ENCODE data around the gene AJAP1. TPM values are rescaled to one million over a fixed set of nuclear protein-coding genes. Genes with fewer than 3 reads are reported as not detected.

Gene AJAP1, protein sequence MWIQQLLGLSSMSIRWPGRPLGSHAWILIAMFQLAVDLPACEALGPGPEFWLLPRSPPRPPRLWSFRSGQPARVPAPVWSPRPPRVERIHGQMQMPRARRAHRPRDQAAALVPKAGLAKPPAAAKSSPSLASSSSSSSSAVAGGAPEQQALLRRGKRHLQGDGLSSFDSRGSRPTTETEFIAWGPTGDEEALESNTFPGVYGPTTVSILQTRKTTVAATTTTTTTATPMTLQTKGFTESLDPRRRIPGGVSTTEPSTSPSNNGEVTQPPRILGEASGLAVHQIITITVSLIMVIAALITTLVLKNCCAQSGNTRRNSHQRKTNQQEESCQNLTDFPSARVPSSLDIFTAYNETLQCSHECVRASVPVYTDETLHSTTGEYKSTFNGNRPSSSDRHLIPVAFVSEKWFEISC
- polyA plus RNA-seq (2013, experiment 1 of 2), result 1.8 TPM
- polyA plus RNA-seq (2013, experiment 2 of 2), result 2.2 TPM

DNA sequence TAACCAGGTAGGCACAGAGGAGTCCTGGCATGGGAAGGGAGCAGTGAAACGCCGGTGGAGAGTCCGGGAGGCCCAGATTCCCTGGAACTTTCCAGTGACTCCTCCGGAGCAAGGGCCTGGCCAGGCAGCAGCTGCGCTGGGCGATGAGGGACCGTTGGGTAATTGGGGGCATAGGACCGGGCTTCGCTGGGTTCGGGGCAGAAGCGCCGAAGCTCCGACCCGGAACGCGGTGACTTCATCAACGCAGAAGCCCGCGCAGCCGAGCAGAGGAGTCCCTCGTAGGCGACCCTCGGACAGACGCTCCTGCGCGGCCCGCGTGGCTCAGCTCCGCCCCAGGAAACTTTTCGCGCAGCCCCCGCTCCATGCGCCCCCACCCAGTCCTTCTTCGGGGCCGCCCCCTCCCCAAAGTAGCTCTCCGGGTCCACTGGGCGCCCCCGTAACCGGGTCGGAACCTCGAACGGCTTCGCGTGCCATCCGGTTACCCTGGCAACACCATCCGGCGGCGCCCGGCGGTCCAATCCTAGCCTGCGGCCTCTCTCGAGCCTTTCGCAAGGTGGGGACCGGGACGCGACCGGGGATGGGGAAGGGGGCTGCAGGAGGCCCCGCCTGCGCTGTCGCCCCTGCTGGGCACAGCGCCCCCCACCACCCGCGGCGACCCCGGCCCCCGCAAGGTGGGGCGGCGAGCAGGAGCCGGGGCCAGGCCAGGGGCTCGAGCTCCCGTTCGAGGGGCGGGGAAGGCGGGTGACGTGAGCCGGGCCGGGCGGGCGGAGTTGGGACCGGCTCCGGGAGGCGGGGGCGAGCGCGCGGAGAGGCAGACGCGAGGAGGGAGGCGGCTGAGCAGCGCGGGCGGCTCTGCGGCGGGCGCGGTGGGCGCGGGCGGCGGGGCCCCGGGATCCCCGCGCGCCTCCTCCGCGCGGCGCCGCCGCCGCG is at the start of gene AJAP1:
TSS of gene AJAP1 (plus strand) at position 814 of the 930 bp plus-strand sequence. CDS start 817 bp downstream, outside the sequence.
- WGBS (ENCODE audit: extremely low coverage, insufficient coverage, low lambda C conversion rate), result no CpG with 5 or more reads among the region's 112 CpGs
- Histone ChIP-seq H3K56ac (ENCODE audit: low read length) (peak within 1 kb of the TSS; percentile 76), H3K79me1 (ENCODE audit: low read length) (no peaks in the 10 kb centered on the region), H3K27ac (ENCODE audit: low read depth, low read length) (no peak within 1 kb of the TSS), H3K18ac (ENCODE audit: low read length) (peak within 1 kb of the TSS; percentile 76), H3K4me3 (ENCODE audit: low read length) (no peak within 1 kb of the TSS), H2BK120ac (ENCODE audit: low read depth, low read length) (no peak within 1 kb of the TSS), H4K5ac (ENCODE audit: low read length) (no peak within 1 kb of the TSS), H3K23ac (ENCODE audit: low read length) (peak within 1 kb of the TSS; percentile 45), H4K8ac (ENCODE audit: low read depth, low read length) (no peak within 1 kb of the TSS), H3K4ac (ENCODE audit: low read depth, low read length) (no peak within 1 kb of the TSS), H2BK5ac (ENCODE audit: low read length) (no peak within 1 kb of the TSS), H2BK15ac (replicated peaks; ENCODE audit: low read depth) (no peak within 1 kb of the TSS), H3K27me3 (ENCODE audit: insufficient read depth, low read length, poor library complexity) (peaks cover 16% of the 10 kb centered on the region), H3K36me3 (ENCODE audit: control insufficient read depth, insufficient read depth, low read length) (no peaks in the 10 kb centered on the region), H2AK5ac (ENCODE audit: low read length) (no peak within 1 kb of the TSS), H3K9ac (ENCODE audit: low read length) (peak within 1 kb of the TSS; percentile 63), H3K4me1 (ENCODE audit: control insufficient read depth, low read depth, low read length) (peaks cover 14% of the 10 kb centered on the region), H3K4me2 (ENCODE audit: low read length) (peak within 1 kb of the TSS; percentile 54), H3K79me2 (ENCODE audit: control insufficient read depth, insufficient read depth, low read length) (no peaks in the 10 kb centered on the region)
- peak; percentile 47 for DNase-seq

DNA sequence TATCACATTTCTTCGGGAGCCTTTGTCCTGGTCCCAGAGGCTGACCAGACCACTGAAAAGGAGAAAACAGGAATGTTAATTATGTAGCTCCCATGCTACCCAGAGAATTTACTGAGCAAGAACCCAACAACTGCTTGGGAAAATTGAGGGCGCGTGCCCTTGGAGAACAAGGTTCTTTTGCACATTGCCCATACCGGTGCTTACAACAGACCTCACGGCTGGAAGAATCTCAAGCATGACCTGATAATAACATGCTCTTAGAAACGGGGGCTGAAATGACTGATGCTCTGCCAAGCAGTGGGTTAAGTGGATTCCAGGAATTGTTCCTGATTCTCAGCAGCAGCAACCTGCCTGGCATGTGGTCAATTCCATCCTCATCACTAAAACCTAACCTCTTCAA is 49.3 kb upstream of the AJAP1 start:
- Histone ChIP-seq H3K23ac (ENCODE audit: low read length) (no peak overlapping the region), H3K4ac (ENCODE audit: low read depth, low read length) (no peak overlapping the region), H3K79me2 (ENCODE audit: control insufficient read depth, insufficient read depth, low read length) (no peaks in the 10 kb centered on the region), H3K4me2 (ENCODE audit: low read length) (no peak overlapping the region), H3K36me3 (ENCODE audit: control insufficient read depth, insufficient read depth, low read length) (no peaks in the 10 kb centered on the region), H3K79me1 (ENCODE audit: low read length) (no peaks in the 10 kb centered on the region), H3K27ac (ENCODE audit: low read depth, low read length) (no peak overlapping the region), H2BK120ac (ENCODE audit: low read depth, low read length) (no peak overlapping the region), H3K56ac (ENCODE audit: low read length) (no peak overlapping the region), H4K8ac (ENCODE audit: low read depth, low read length) (no peak overlapping the region), H2BK5ac (ENCODE audit: low read length) (no peak overlapping the region), H3K4me1 (ENCODE audit: control insufficient read depth, low read depth, low read length) (no peaks in the 10 kb centered on the region), H2BK15ac (replicated peaks; ENCODE audit: low read depth) (no peak overlapping the region), H2AK5ac (ENCODE audit: low read length) (no peak overlapping the region), H3K9ac (ENCODE audit: low read length) (no peak overlapping the region), H3K18ac (ENCODE audit: low read length) (no peak overlapping the region), H3K4me3 (ENCODE audit: low read length) (no peak overlapping the region), H3K27me3 (ENCODE audit: insufficient read depth, low read length, poor library complexity) (no peaks in the 10 kb centered on the region), H4K5ac (ENCODE audit: low read length) (no peak overlapping the region)
- no peak for DNase-seq
- WGBS (ENCODE audit: extremely low coverage, insufficient coverage, low lambda C conversion rate), result no CpG with 5 or more reads among the region's 6 CpGs

DNA sequence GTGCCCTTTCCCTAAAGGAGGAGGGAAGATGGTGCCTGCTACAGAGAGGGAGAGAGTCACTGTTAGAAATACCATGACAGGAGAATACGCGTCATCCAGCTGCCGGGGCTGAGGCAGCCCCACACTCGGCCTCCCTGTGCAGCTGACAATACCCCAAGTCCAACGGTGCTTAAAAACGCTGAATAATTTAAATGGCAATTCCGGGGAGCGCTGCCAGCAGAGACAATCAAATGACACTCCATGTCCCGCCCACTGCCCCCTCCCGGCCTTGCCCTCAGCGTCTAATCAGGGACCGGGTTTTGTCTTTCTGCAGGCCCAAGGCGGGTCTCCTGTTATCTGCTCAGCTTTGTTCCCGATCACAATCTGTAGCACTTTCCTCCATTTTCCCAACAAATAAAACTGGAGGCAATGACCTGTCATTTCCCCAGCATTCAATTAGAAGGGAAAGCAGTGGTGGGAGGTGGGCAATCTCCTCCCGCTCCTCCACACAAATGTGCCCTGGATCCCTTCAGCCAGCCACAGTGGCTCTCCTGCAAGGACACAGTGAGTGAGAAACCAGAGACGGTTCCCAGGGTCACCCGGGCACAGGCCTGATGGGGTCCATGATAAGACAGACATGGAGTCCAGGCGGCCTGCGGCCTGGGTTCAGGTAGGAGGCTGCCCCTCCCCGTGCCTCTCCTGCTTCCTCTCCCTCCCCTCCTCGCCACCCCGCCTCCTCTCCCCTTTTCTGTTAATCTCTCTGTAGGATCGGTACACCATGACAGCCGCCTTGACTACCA is 42.7 kb upstream of the AJAP1 start:
- Histone ChIP-seq H3K36me3 (ENCODE audit: control insufficient read depth, insufficient read depth, low read length) (no peaks in the 10 kb centered on the region), H3K27ac (ENCODE audit: low read depth, low read length) (no peak overlapping the region)

DNA sequence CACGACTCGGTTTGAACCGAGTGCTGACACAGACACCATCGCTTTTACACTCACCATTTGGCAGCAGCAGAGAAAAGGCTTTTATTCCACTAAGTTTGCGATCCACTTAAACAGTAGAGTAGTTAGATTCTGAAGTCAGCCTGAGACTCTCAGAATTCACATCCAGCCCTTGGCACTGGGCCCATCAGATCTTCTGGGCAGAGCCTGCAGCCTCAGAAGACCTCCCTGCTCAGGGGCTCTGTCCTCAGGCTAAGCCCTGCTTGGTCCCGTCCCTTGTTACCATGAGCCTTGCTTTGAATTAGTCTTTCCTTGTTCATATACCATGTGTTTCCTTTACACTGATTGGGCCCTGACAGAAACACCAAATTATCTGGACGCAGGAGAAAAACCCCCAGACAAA is 41.4 kb upstream of the AJAP1 start:
- no peak overlapping the region for H3K56ac ChIP-seq (ENCODE audit: low read length)
- H3K27me3 ChIP-seq (ENCODE audit: insufficient read depth, low read length, poor library complexity), result no peaks in the 10 kb centered on the region
- no peak overlapping the region for H3K18ac ChIP-seq (ENCODE audit: low read length)
- no peak overlapping the region for H3K4me3 ChIP-seq (ENCODE audit: low read length)
- H3K4me2 ChIP-seq (ENCODE audit: low read length), result no peak overlapping the region
- H4K5ac ChIP-seq (ENCODE audit: low read length), result no peak overlapping the region
- no peak for DNase-seq
- no peaks in the 10 kb centered on the region for H3K79me1 ChIP-seq (ENCODE audit: low read length)
- no peaks in the 10 kb centered on the region for H3K36me3 ChIP-seq (ENCODE audit: control insufficient read depth, insufficient read depth, low read length)
- H2AK5ac ChIP-seq (ENCODE audit: low read length), result no peak overlapping the region
- no peak overlapping the region for H3K23ac ChIP-seq (ENCODE audit: low read length)
- no peak overlapping the region for H4K8ac ChIP-seq (ENCODE audit: low read depth, low read length)
- H2BK5ac ChIP-seq (ENCODE audit: low read length), result no peak overlapping the region
- H3K9ac ChIP-seq (ENCODE audit: low read length), result no peak overlapping the region
- H2BK15ac ChIP-seq (replicated peaks; ENCODE audit: low read depth), result no peak overlapping the region
- no CpG with 5 or more reads among the region's 7 CpGs for WGBS (ENCODE audit: extremely low coverage, insufficient coverage, low lambda C conversion rate)
- H3K4ac ChIP-seq (ENCODE audit: low read depth, low read length), result no peak overlapping the region
- H3K27ac ChIP-seq (ENCODE audit: low read depth, low read length), result no peak overlapping the region
- H3K79me2 ChIP-seq (ENCODE audit: control insufficient read depth, insufficient read depth, low read length), result no peaks in the 10 kb centered on the region
- no peak overlapping the region for H2BK120ac ChIP-seq (ENCODE audit: low read depth, low read length)
- no peaks in the 10 kb centered on the region for H3K4me1 ChIP-seq (ENCODE audit: control insufficient read depth, low read depth, low read length)

More for the DNA sequence above, 42.7 kb upstream of the AJAP1 start:
- no peaks in the 10 kb centered on the region for H3K27me3 ChIP-seq (ENCODE audit: insufficient read depth, low read length, poor library complexity)
- no peaks in the 10 kb centered on the region for H3K4me1 ChIP-seq (ENCODE audit: control insufficient read depth, low read depth, low read length)
- no CpG with 5 or more reads among the region's 24 CpGs for WGBS (ENCODE audit: extremely low coverage, insufficient coverage, low lambda C conversion rate)
- no peak overlapping the region for H3K4me3 ChIP-seq (ENCODE audit: low read length)
- no peak overlapping the region for H2BK15ac ChIP-seq (replicated peaks; ENCODE audit: low read depth)
- no peak overlapping the region for H2BK5ac ChIP-seq (ENCODE audit: low read length)
- DNase-seq, result no peak
- no peak overlapping the region for H3K18ac ChIP-seq (ENCODE audit: low read length)
- no peak overlapping the region for H4K8ac ChIP-seq (ENCODE audit: low read depth, low read length)
- no peak overlapping the region for H4K5ac ChIP-seq (ENCODE audit: low read length)
- H3K23ac ChIP-seq (ENCODE audit: low read length), result no peak overlapping the region
- no peaks in the 10 kb centered on the region for H3K79me2 ChIP-seq (ENCODE audit: control insufficient read depth, insufficient read depth, low read length)
- no peak overlapping the region for H3K4ac ChIP-seq (ENCODE audit: low read depth, low read length)
- H3K4me2 ChIP-seq (ENCODE audit: low read length), result no peak overlapping the region
- no peaks in the 10 kb centered on the region for H3K79me1 ChIP-seq (ENCODE audit: low read length)
- H2BK120ac ChIP-seq (ENCODE audit: low read depth, low read length), result no peak overlapping the region
- no peak overlapping the region for H3K9ac ChIP-seq (ENCODE audit: low read length)
- no peak overlapping the region for H3K56ac ChIP-seq (ENCODE audit: low read length)
- H2AK5ac ChIP-seq (ENCODE audit: low read length), result no peak overlapping the region

DNA sequence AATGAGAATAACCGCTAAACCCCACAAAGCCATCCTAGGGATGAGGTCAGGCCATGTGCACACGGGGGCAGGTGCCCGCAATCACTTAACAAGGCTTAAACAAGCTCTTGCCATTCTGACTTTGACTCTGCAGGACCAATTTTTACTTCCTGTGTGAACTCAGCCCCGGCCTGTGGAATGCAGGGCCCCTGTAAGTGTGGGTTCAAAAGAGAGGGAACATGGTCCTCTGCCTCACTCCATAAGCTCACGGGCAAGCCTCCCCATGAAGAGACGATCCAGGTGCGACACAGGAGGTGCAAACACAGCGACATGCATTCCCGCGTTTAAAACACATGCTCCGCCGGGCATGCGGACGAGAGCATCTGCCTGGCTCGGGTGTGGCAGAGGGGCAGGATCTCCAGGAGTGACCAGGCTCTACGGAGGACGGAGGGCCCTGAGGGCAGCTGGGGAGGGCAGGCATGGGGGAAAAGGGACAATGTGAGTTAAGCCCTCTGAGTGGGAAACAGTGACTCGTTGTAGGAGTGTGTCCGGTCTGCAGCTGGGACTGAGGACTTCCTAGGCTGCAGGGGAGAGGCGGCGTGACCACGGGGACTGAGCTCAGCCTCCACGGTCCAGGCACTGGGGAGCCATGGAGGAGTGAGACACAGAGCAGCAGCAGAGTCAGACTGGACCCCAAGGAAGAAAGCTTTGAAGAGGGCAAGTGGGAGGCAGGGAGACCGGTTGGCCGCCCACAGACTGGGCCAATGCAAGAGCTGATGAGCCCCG is 40.6 kb upstream of the AJAP1 start:
- H3K4me3 ChIP-seq (ENCODE audit: low read length), result no peak overlapping the region

More for the DNA sequence above, 40.6 kb upstream of the AJAP1 start:
- Histone ChIP-seq H3K23ac (ENCODE audit: low read length) (no peak overlapping the region), H3K18ac (ENCODE audit: low read length) (no peak overlapping the region), H2BK5ac (ENCODE audit: low read length) (no peak overlapping the region), H2BK15ac (replicated peaks; ENCODE audit: low read depth) (no peak overlapping the region), H3K79me1 (ENCODE audit: low read length) (no peaks in the 10 kb centered on the region), H3K56ac (ENCODE audit: low read length) (no peak overlapping the region), H3K4me1 (ENCODE audit: control insufficient read depth, low read depth, low read length) (no peaks in the 10 kb centered on the region), H3K27me3 (ENCODE audit: insufficient read depth, low read length, poor library complexity) (no peaks in the 10 kb centered on the region), H3K27ac (ENCODE audit: low read depth, low read length) (no peak overlapping the region), H2AK5ac (ENCODE audit: low read length) (no peak overlapping the region), H2BK120ac (ENCODE audit: low read depth, low read length) (no peak overlapping the region), H3K36me3 (ENCODE audit: control insufficient read depth, insufficient read depth, low read length) (no peaks in the 10 kb centered on the region), H4K8ac (ENCODE audit: low read depth, low read length) (no peak overlapping the region), H4K5ac (ENCODE audit: low read length) (no peak overlapping the region), H3K79me2 (ENCODE audit: control insufficient read depth, insufficient read depth, low read length) (no peaks in the 10 kb centered on the region), H3K4me2 (ENCODE audit: low read length) (no peak overlapping the region), H3K9ac (ENCODE audit: low read length) (no peak overlapping the region), H3K4ac (ENCODE audit: low read depth, low read length) (no peak overlapping the region)
- DNase-seq, result no peak
- no CpG with 5 or more reads among the region's 26 CpGs for WGBS (ENCODE audit: extremely low coverage, insufficient coverage, low lambda C conversion rate)
